Measurements from ENCODE around the gene LDB2. TPM values are rescaled to one million over a fixed set of nuclear protein-coding genes. Genes with fewer than 3 reads are reported as not detected.

LDB2 gene
- total RNA-seq, 2 donors from 2014 or later, result not detected

DNA sequence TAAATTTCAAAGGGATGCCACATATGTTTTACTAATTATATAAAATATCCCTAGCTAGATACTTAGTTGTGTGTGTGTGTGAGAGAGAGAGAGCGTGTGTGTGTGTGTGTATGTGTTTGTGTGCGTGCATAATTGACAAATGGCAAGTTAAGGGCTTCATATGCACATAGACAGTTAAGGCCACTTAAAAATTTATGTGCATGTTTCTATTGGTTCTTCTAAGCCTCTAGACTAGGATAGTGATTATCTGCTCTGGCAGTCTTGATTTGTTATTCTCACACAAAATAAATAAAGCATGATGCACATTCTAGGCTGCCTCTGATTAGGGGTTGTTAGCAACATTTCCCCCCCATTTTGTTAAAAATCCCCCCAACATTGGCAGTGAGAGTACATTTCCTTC is 393.2 kb downstream of the LDB2 start:
- ATAC-seq (replicated peaks in 1 of 2) (no peak), DNase-seq (no peak)
- no peaks in the 10 kb centered on the region for H3K4me1 Mint-ChIP-seq (ENCODE audit: low read depth)
- no peak overlapping the region for H3K27ac Mint-ChIP-seq
- H3K9me3 Mint-ChIP-seq, result peaks cover 2 to 10% of the 10 kb centered on the region in 2 donors
- H3K27me3 Mint-ChIP-seq (ENCODE audit: low read depth), result no peaks in the 10 kb centered on the region
- peaks cover 0 to 4% of the 10 kb centered on the region in 2 donors for H3K36me3 Mint-ChIP-seq (ENCODE audit: insufficient read depth in 2 of 2)
- H3K4me3 Mint-ChIP-seq, result no peak overlapping the region

DNA sequence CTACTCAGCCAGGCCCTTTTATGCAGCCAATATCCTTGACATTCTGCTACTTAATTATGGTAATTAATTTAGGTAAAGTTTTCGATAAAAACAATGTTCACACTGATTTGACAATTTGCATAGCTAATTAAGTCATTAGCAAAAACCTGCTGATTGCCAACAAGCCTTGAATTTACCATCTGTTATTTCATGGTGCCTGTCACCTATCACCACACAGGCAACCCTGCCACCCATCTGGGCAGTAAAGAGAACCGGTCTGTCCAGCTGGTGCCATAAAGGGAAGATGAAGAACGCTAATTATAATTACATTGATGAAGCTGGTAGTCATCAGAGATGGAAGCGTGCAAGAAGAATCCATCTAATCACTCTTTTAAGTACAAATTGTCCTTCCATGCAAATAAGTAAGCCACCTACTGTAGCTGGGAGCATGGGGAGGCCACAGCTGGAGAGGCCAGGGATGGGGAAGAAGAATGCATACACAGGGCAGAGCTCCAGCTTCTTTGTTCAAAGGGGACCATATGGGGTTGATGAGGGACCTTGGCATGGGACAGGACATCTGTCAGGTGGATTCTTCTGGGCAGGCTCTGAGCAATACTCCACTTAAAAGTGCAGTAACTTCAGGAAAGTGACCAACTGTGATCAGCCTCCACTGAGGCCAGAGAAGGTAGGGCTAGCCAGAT is 394.9 kb downstream of the LDB2 start:
- Mint-ChIP-seq H3K4me3 (no peak overlapping the region), H3K27ac (no peak overlapping the region), H3K36me3 (ENCODE audit: insufficient read depth in 2 of 2) (peaks cover 0 to 3% of the 10 kb centered on the region in 2 donors), H3K9me3 (peaks cover 2 to 8% of the 10 kb centered on the region in 2 donors), H3K4me1 (ENCODE audit: low read depth) (no peaks in the 10 kb centered on the region), H3K27me3 (ENCODE audit: low read depth) (no peaks in the 10 kb centered on the region)
- ATAC-seq (replicated peaks in 1 of 2) (no peak), DNase-seq (no peak)

DNA sequence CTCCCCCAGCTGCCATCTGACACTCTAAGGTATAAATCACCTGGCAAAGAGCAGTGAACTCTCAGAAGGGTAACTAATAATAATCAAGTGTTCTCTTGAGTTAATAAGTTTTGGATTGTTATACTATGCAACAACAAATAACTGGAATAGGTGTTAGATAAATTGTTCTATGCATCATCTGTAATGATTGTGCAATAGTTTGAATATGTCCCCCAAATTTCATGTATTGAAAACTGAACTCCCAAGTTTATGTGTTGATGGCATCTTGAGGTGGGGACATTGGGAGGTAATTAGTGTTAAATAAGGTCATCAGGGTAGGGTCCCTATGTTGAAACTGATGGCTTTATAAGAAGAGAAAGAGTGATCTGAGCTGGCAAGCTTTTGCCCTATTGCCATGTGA is 399.5 kb downstream of the LDB2 start:
- H3K4me1 Mint-ChIP-seq (ENCODE audit: low read depth), result no peaks in the 10 kb centered on the region
- ATAC-seq (replicated peaks in 1 of 2) (no peak), DNase-seq (no peak)
- no peaks in the 10 kb centered on the region for H3K27me3 Mint-ChIP-seq (ENCODE audit: low read depth)
- no peak overlapping the region for H3K4me3 Mint-ChIP-seq
- no peaks in the 10 kb centered on the region for H3K36me3 Mint-ChIP-seq (ENCODE audit: insufficient read depth in 2 of 2)
- H3K9me3 Mint-ChIP-seq, result peaks cover 0 to 2% of the 10 kb centered on the region in 2 donors
- H3K27ac Mint-ChIP-seq, result no peak overlapping the region

GRCh38 chr4:16496501-16496900 is 401.9 kb downstream of the LDB2 start:
- Mint-ChIP-seq H3K27ac (no peak overlapping the region), H3K9me3 (peaks cover 0 to 1% of the 10 kb centered on the region in 2 donors), H3K36me3 (ENCODE audit: insufficient read depth in 2 of 2) (no peaks in the 10 kb centered on the region), H3K27me3 (ENCODE audit: low read depth) (no peaks in the 10 kb centered on the region), H3K4me3 (no peak overlapping the region), H3K4me1 (ENCODE audit: low read depth) (no peaks in the 10 kb centered on the region)
- ATAC-seq (replicated peaks in 1 of 2), result no peak
- no peak for DNase-seq

GRCh38 chr4:16492872-16493271 is 405.6 kb downstream of the LDB2 start:
- Mint-ChIP-seq H3K4me1 (ENCODE audit: low read depth) (no peaks in the 10 kb centered on the region), H3K4me3 (no peak overlapping the region), H3K27ac (no peak overlapping the region), H3K9me3 (peaks cover under 1 to 1% of the 10 kb centered on the region in 2 donors), H3K36me3 (ENCODE audit: insufficient read depth in 2 of 2) (no peaks in the 10 kb centered on the region), H3K27me3 (ENCODE audit: low read depth) (no peaks in the 10 kb centered on the region)
- ATAC-seq (replicated peaks in 1 of 2) (no peak), DNase-seq (no peak)

DNA sequence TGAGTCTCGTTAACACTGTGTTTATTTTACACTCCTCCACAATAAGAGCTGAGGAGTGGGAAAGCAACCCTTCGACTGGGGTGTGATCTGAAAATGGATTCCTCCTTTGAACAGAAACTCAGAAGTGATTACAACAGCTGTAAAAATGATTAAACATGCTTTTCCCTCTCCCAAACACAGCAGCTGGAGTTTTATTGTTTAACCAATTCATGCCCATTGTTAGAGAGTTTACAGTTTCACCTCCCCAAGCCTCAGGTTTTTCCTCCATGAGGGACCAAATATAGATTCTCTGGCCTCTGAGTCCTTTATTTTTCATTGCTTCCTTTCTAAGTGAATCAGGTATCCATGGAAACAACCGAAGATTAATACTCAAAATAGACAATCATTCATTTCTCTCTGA is 409.2 kb downstream of the LDB2 start:
- DNase-seq, result no peak
- Mint-ChIP-seq H3K4me3 (no peak overlapping the region), H3K27me3 (ENCODE audit: low read depth) (no peaks in the 10 kb centered on the region), H3K36me3 (ENCODE audit: insufficient read depth in 2 of 2) (no peaks in the 10 kb centered on the region), H3K27ac (no peak overlapping the region), H3K9me3 (peaks cover 1 to 2% of the 10 kb centered on the region in 2 donors), H3K4me1 (ENCODE audit: low read depth) (no peaks in the 10 kb centered on the region)
- no peak for ATAC-seq (replicated peaks in 1 of 2)

- no peak overlapping the region for H3K27ac Mint-ChIP-seq
Measured at GRCh38 chr4:16488084-16488483, 410.4 kb downstream of the LDB2 start.

GRCh38 chr4:16484711-16485110 is 413.7 kb downstream of the LDB2 start:
- no peak overlapping the region for H3K27ac Mint-ChIP-seq
- no peaks in the 10 kb centered on the region for H3K36me3 Mint-ChIP-seq (ENCODE audit: insufficient read depth in 2 of 2)
- H3K9me3 Mint-ChIP-seq, result peaks cover 0 to 2% of the 10 kb centered on the region in 2 donors
- DNase-seq (no peak), ATAC-seq (replicated peaks in 1 of 2) (no peak)
- no peaks in the 10 kb centered on the region for H3K27me3 Mint-ChIP-seq (ENCODE audit: low read depth)
- no peak overlapping the region for H3K4me3 Mint-ChIP-seq
- no peaks in the 10 kb centered on the region for H3K4me1 Mint-ChIP-seq (ENCODE audit: low read depth)

More at GRCh38 chr4:16488084-16488483, 410.4 kb downstream of the LDB2 start:
- Mint-ChIP-seq H3K27me3 (ENCODE audit: low read depth) (no peaks in the 10 kb centered on the region), H3K4me1 (ENCODE audit: low read depth) (no peaks in the 10 kb centered on the region), H3K36me3 (ENCODE audit: insufficient read depth in 2 of 2) (no peaks in the 10 kb centered on the region), H3K9me3 (peaks cover 1 to 2% of the 10 kb centered on the region in 2 donors), H3K4me3 (no peak overlapping the region)
- no peak for ATAC-seq (replicated peaks in 1 of 2)
- no peak for DNase-seq

DNA sequence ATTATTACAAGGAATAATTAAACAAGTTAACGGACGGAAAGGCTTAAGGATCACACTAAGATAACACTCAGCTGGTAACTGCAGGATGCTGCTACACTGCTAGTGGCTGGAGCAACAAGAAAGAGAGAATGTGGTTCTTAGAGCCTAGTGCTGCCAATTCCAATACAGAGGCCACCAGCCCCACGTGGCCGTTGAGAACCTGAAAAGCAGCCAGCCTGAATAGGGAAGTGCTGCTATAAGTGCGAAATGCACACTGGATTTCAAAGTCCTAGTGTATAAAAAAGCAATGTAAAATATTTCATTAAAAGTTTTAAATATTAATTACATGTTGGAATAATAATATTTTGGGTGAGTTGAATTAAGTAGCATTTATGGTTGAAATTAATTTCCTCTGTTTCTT is 414.9 kb downstream of the LDB2 start:
- Mint-ChIP-seq H3K4me3 (no peak overlapping the region), H3K9me3 (peaks cover 0 to 2% of the 10 kb centered on the region in 2 donors)

DNA sequence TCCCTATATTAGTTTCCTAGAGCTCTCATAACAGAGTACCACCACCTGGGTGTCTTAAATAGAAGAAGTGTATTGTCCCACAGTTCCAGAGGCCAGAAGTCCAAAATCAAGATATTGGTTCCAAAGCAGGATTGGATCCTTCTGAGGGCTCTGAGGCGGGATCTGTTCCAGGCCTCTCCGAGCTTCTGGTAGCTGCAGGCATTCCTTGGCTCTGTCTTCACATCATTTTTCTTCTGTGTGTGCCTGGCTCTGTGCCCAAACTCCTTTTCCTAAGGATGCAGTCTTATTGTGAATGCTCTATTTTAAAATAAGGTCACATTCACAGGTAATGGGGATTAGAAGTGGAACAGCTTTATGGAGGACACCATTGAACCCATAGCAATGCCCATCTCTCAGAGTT is 418.4 kb downstream of the LDB2 start:
- ATAC-seq (replicated peaks in 1 of 2), result no peak
- no peak for DNase-seq
- no peak overlapping the region for H3K27ac Mint-ChIP-seq
- no peaks in the 10 kb centered on the region for H3K36me3 Mint-ChIP-seq (ENCODE audit: insufficient read depth in 2 of 2)
- H3K27me3 Mint-ChIP-seq (ENCODE audit: low read depth), result no peaks in the 10 kb centered on the region
- no peaks in the 10 kb centered on the region for H3K4me1 Mint-ChIP-seq (ENCODE audit: low read depth)
- no peaks in the 10 kb centered on the region for H3K9me3 Mint-ChIP-seq
- no peak overlapping the region for H3K4me3 Mint-ChIP-seq

More for the DNA sequence above, 414.9 kb downstream of the LDB2 start:
- no peaks in the 10 kb centered on the region for H3K36me3 Mint-ChIP-seq (ENCODE audit: insufficient read depth in 2 of 2)
- H3K27me3 Mint-ChIP-seq (ENCODE audit: low read depth), result no peaks in the 10 kb centered on the region
- H3K4me1 Mint-ChIP-seq (ENCODE audit: low read depth), result no peaks in the 10 kb centered on the region
- ATAC-seq (replicated peaks in 1 of 2) (no peak), DNase-seq (no peak)
- no peak overlapping the region for H3K27ac Mint-ChIP-seq

DNA sequence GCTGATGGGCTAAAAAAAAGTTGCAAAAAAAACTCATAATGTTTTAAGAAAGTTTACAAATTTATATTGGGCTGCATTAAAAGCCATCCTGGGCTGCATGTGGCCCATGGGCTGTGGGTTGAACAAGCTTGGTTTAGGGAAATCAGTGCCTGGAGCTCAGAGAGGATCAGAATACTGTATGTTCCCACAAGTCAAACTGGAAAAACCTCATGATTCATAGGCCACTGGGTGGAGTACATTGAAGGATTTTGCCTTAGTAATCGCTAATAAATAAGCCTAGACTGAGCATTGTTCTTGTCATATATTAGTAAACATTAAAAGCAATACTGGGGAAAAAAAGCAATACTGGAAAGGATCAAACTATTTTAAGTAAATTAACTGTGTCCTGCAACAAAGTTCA is 425.9 kb downstream of the LDB2 start:
- no peak for ATAC-seq (replicated peaks in 1 of 2)

GRCh38 chr4:16467061-16467460 is 431.4 kb downstream of the LDB2 start:
- no peak overlapping the region for H3K4me3 Mint-ChIP-seq
- peaks cover 3 to 7% of the 10 kb centered on the region in 2 donors for H3K9me3 Mint-ChIP-seq
- ATAC-seq (replicated peaks in 1 of 2), result no peak
- no peaks in the 10 kb centered on the region for H3K36me3 Mint-ChIP-seq (ENCODE audit: insufficient read depth in 2 of 2)
- peaks cover 4% of the 10 kb centered on the region for H3K27me3 Mint-ChIP-seq (ENCODE audit: low read depth)
- no peaks in the 10 kb centered on the region for H3K4me1 Mint-ChIP-seq (ENCODE audit: low read depth)
- H3K27ac Mint-ChIP-seq, result no peak overlapping the region
- DNase-seq, result no peak

More for the DNA sequence above, 425.9 kb downstream of the LDB2 start:
- H3K27ac Mint-ChIP-seq, result no peak overlapping the region
- no peaks in the 10 kb centered on the region for H3K36me3 Mint-ChIP-seq (ENCODE audit: insufficient read depth in 2 of 2)
- H3K9me3 Mint-ChIP-seq, result peaks cover 7 to 8% of the 10 kb centered on the region in 2 donors
- peaks cover 4% of the 10 kb centered on the region for H3K27me3 Mint-ChIP-seq (ENCODE audit: low read depth)
- DNase-seq, result no peak
- H3K4me3 Mint-ChIP-seq, result no peak overlapping the region
- H3K4me1 Mint-ChIP-seq (ENCODE audit: low read depth), result no peaks in the 10 kb centered on the region

- peaks cover 4% of the 10 kb centered on the region for H3K27me3 Mint-ChIP-seq (ENCODE audit: low read depth)
- H3K4me3 Mint-ChIP-seq, result no peak overlapping the region
- no peaks in the 10 kb centered on the region for H3K4me1 Mint-ChIP-seq (ENCODE audit: low read depth)
- DNase-seq (no peak), ATAC-seq (replicated peaks in 1 of 2) (no peak)
- H3K27ac Mint-ChIP-seq, result no peak overlapping the region
- peaks cover 1 to 4% of the 10 kb centered on the region in 2 donors for H3K9me3 Mint-ChIP-seq
- no peaks in the 10 kb centered on the region for H3K36me3 Mint-ChIP-seq (ENCODE audit: insufficient read depth in 2 of 2)
Measured at GRCh38 chr4:16466581-16466980, 431.9 kb downstream of the LDB2 start.

GRCh38 chr4:16464651-16465050 is 433.8 kb downstream of the LDB2 start:
- no peak overlapping the region for H3K27ac Mint-ChIP-seq

More at GRCh38 chr4:16464651-16465050, 433.8 kb downstream of the LDB2 start:
- Mint-ChIP-seq H3K36me3 (ENCODE audit: insufficient read depth in 2 of 2) (no peaks in the 10 kb centered on the region), H3K4me3 (no peak overlapping the region), H3K27me3 (ENCODE audit: low read depth) (peaks cover 4% of the 10 kb centered on the region), H3K9me3 (peaks cover 1 to 4% of the 10 kb centered on the region in 2 donors), H3K4me1 (ENCODE audit: low read depth) (no peaks in the 10 kb centered on the region)
- DNase-seq, result no peak
- no peak for ATAC-seq (replicated peaks in 1 of 2)
